ENCODE measurements around the gene PLXDC1.

PLXDC1 gene

GRCh38 chr17:39151150-39151942 lies at the start of gene PLXDC1:
TSS of gene PLXDC1 (minus strand) at chr17:39151637. CDS start at chr17:39151437, 200 bp downstream.
- no peak for DNase-seq (ENCODE audit: low read depth in 1 of 2, low spot score in 1 of 2)

- no peak for DNase-seq (ENCODE audit: low read depth in 1 of 2, low spot score in 1 of 2)
Observed at GRCh38 chr17:39200957-39201510, 49.6 kb upstream of the PLXDC1 start.

- DNase-seq (ENCODE audit: low read depth in 1 of 2, low spot score in 1 of 2): peak; percentile 74 to 75
Observed at GRCh38 chr17:39200070-39200879, 48.8 kb upstream of the PLXDC1 start, which contains the start of gene RPL19. TSS of gene RPL19 (plus strand) at chr17:39200283. CDS start at chr17:39200345, 62 bp downstream.

- peak; percentile 64 to 92 for DNase-seq (ENCODE audit: low read depth in 1 of 2, low spot score in 1 of 2)
Observed at GRCh38 chr17:39199820-39200069, 48.3 kb upstream of the PLXDC1 start.

- no peak for DNase-seq (ENCODE audit: low read depth in 1 of 2, low spot score in 1 of 2)
Observed at GRCh38 chr17:39198186-39198566, 46.7 kb upstream of the PLXDC1 start.

- peak; percentile 40 to 49 for DNase-seq (ENCODE audit: low read depth in 1 of 2, low spot score in 1 of 2)
Observed at GRCh38 chr17:39197380-39198185, 46.1 kb upstream of the PLXDC1 start, which contains the start of gene CACNB1. TSS of gene CACNB1 (minus strand) at chr17:39197669. CDS start at chr17:39197495, 174 bp downstream.

- no peak for DNase-seq (ENCODE audit: low read depth in 1 of 2, low spot score in 1 of 2)
Observed at GRCh38 chr17:39196808-39197291, 45.4 kb upstream of the PLXDC1 start.

- DNase-seq (ENCODE audit: low read depth in 1 of 2, low spot score in 1 of 2): no peak
Observed at GRCh38 chr17:39196241-39196807, 44.9 kb upstream of the PLXDC1 start.

GRCh38 chr17:39195568-39196160 lies 44.2 kb upstream of the PLXDC1 start:
- no peak for DNase-seq (ENCODE audit: low read depth in 1 of 2, low spot score in 1 of 2)

- DNase-seq (ENCODE audit: low read depth in 1 of 2, low spot score in 1 of 2): no peak
Observed at GRCh38 chr17:39194985-39195524, 43.6 kb upstream of the PLXDC1 start.

- no peak for DNase-seq (ENCODE audit: low read depth in 1 of 2, low spot score in 1 of 2)
Observed at GRCh38 chr17:39194089-39194984, 42.9 kb upstream of the PLXDC1 start.

- no peak for DNase-seq (ENCODE audit: low read depth in 1 of 2, low spot score in 1 of 2)
Observed at GRCh38 chr17:39193346-39193745, 41.9 kb upstream of the PLXDC1 start.

GRCh38 chr17:39192901-39193300 lies 41.5 kb upstream of the PLXDC1 start:
- DNase-seq (ENCODE audit: low read depth in 1 of 2, low spot score in 1 of 2): no peak

- no peak for DNase-seq (ENCODE audit: low read depth in 1 of 2, low spot score in 1 of 2)
Observed at GRCh38 chr17:39191750-39192510, 40.5 kb upstream of the PLXDC1 start.

GRCh38 chr17:39187152-39187830 lies 35.9 kb upstream of the PLXDC1 start:
- no peak for DNase-seq (ENCODE audit: low read depth in 1 of 2, low spot score in 1 of 2)

GRCh38 chr17:39186481-39187002 lies 35.1 kb upstream of the PLXDC1 start:
- DNase-seq (ENCODE audit: low read depth in 1 of 2, low spot score in 1 of 2): no peak

- no peak for DNase-seq (ENCODE audit: low read depth in 1 of 2, low spot score in 1 of 2)
Observed at GRCh38 chr17:39183720-39184119, 32.3 kb upstream of the PLXDC1 start.
